ENCODE data around the gene BHLHE23.

BHLHE23 gene

DNA sequence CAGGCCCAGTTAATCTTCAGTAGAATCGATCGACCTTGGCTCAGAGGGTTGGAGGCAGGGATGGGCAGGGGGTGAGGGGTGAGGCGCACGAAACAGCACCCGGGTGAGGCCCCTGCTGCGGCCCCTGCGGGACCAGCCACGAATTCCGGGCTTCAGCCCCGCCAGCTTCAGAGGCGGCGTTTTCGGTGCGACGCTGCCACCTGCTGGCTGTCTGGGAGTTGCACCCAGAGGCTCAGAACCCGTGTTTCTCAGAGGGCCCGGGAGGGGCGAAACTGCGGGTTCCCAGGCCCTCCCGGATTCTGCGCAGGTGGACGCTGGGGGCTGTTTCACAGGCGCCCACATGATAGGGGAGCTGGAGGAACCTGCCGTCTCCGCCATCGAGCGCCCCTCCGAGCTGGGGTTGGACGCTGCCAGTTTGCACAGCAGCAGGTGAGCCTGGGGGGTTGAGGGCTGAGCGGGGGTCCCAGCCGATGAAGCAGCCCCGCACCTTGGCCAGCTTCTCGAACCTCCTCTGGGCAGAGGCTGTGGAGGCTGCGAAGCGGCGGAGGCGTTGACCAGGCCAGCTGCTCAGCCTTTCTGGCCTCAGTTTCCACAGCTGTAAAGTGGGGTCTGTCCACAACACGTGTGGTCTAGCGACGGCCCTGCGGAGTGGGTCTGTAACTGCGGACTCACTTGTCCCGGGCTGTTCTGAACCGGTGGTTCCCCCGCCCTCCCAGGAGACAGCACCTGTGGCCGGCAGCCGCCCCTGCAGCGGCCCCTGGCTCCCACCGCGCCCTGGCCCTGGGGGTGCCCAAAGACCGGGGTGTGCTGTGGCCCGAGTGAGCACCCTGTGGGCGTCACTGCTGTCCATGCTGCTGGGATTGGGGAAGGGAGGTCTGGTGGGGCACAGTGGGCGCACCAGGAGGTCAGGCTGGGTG lies 2.5 kb upstream of the BHLHE23 start:
- peak; percentile 73 for DNase-seq (ENCODE audit: low spot score)

DNA sequence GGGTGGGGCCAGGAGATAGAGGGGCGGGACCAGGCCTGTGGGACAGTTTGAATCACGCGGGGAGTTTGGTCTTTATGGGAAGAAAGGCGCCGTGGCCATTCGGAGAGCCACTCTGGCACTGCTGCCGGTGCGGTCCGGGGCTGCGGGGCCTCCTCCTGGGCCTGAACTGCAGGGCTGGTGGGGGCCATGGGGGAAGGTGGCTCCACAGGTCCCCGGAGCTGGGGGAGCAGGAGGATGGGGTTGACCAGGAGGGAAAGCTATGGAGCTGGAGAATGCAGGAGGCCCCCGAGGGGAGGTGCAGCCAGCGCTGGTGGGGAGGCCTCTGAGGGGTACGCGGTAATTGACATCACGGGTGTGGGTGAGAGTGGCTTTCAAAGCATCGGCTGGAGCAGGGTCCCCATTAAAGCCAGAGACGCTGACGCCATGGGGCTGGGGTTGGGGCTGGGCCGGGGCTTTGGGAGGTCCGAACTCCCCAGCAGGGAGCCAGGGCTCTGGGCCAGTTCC lies 1.8 kb upstream of the BHLHE23 start:
- DNase-seq (ENCODE audit: low spot score) = no peak

DNA sequence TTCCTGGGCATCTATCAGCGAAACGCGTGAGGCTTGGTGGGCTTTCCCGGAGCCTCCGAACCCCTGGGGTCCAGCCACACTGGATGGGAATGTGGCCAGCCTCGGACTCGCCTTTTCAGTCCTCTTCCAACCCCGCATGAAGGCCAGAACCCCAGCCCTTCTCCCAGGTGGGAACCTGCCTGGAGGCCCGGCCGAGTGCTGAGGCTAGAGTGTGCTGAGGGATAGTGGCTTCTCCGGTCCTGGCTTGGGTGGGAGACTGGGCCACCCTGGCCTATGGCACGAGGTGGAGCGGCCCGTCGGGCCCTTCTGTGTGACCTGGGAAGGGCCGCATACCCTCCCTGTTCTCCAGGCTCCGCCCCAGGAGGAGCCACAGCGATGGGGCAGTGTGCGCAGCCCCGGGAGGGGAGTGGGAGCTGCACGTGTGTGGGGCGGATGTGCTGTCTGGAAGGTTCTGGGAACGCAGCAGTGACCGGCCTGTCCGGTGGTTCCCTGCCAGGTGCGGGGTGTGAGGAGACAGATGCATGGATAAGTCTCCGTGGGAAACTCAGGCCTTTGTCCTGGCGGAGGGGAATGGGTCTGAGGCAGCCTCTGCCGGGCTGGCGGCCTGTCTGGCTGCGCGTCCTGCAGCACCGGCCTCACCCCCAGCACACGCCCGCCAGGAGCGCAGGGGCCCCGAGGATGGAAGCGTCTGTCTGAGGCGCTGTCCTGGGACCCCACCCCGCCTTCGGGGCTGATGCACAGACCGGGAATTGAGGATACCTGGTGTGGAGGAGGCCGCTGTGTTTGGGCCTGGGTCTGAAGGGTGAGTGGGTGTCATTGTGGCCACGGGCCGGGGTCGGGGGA lies 1.1 kb upstream of the BHLHE23 start:
- DNase-seq (ENCODE audit: low spot score) = no peak

DNA sequence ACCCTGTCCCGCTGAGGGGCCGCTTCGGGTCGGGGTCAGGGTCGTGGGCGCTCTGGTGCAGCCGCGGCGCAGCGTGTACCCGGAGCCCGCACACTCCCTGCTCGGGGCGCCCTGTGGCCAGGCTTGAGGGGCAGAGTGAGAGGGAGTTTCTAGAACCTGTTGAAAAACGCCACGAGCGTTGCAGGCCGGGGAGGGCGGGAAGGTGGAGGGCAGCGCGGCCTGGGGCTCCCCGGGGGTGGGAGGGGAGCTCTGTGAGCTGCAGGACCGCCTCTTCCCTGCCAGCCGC lies 539 bp upstream of the BHLHE23 start:
- no peak for DNase-seq (ENCODE audit: low spot score)

DNA sequence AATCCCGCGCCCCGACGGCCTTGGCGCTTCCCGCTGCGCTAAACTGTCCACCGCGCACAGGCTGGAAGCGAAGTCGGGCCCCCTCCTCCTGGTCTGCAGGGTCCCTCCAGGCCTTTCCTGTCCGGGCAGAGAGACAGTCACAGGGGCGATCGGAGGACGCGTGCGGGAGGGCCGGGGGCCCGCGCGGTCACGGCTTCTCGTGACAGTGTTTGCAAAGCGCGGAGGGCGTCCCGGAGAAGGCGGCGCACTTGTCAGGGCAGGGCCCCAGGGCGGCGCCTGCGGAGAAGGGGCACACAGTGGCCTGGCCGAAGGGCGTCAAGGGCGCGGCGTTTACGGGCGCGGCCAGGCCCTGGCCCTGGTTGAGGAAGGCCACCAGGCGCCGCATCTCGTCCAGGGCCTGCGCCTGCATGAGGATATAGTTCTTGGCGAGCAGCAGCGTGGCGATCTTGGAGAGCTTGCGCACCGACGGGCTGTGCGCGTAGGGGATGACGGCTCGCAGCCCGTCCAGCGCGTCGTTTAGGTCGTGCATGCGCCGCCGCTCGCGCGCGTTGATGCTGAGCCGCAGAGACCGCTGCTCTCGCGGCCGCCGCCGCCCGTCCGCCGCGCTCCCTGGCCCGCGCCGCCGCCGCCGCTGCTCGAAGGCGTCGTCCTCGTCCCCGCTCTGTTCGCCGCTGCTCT lies 763 bp downstream of the BHLHE23 start:
- no peak for DNase-seq (ENCODE audit: low spot score)

DNA sequence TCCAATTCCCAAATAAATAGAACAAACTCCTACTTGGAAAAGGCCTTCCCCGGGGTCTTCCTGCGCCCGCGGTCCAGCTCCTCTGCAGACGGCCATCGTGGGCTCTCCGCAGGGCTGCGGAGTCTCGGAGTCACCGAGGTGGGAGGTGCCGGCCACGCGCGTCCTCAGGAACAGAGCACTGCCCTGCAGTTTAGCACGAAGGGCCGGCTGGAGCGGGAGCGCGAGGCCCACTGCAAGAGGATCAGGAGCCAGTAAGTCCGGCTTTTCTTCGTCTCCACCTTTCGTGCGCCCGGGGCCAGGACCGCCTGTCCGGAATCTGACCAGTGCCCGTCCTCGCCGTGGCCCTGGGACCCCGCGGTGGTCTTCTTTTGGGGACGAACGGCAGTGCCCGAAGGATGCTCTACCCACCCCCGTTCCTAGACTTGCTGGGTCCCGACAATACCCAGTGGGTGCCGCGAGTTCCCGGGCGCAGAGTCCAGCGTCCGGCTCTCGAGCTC lies 1.4 kb downstream of the BHLHE23 start:
- DNase-seq (ENCODE audit: low spot score) = no peak

DNA sequence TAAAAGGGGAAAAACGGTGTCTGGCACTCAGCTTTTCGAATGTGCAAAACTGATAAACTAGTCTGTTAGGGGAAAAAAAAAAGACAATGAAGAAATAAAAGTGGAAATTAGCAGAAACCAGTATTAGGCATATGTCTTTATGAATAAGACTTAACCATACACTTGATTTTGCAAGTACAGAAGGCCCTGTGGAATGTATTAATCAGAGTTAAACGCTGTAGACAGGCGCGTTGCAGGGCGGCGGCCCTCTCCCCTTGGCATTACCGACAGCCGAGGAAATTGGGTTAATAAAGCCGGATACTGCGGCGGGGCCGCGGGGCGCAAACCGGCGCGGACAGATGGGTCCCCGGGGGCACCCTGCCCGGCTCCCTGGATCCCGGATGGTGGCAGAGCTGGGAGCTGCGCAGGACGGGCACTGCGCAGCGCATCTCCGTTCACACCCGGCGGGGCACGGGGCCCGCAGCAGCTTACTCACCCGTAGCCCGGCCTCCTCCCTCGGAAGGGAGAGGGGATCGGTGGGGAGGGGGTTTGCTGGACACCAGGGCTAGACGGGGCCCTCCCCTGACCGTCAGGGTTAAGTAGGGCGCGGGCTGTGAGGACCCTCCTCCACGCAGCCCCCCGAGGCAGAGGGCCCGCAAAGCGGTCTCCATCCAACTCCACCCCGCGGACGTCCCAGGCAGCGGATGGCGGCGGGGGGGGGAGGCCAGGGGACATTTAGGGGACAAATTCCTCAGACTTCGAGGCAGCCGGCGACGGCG lies 2.0 kb downstream of the BHLHE23 start:
- no peak for DNase-seq (ENCODE audit: low spot score)

DNA sequence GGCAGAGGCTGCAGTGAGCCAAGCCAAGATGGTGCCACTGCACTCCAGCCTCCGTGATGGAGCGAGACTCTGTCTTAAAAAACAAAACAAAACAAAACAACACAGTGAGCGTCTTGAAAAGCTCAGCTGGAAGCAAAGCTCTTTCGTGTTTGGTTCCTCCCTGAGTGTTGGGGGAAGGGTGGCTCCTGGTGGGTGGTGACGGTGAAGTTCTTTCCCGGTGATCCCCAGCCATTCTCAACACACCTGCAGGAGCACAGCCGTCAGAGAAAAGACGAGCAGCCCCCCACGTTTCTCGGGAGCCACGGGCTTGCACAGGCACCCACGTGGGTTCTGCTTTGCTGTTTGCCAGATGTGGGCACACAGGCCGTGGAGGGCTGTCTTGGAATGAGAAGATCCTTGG lies 3.2 kb downstream of the BHLHE23 start:
- no peak for DNase-seq (ENCODE audit: low spot score)

DNA sequence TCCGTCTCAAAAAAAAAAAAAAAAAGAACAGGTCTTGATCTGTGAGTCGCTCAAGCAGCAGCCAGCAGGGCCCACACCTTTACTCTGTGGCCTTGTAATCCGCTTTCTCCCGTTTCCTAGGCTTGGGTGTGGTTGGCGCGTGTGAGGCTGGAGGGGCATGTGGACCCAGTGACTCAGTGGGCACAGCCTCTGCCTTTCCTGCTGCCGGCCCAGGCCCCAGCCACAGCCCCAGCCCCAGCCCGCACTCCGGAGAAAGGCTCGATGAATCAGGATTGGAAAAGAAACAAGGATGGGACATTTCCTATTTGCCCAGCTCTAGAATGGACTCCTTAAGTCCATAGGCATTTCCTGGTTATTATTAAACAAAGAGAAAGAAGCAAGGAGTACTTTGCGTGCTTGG lies 4.3 kb downstream of the BHLHE23 start:
- no peak for DNase-seq (ENCODE audit: low spot score)

DNA sequence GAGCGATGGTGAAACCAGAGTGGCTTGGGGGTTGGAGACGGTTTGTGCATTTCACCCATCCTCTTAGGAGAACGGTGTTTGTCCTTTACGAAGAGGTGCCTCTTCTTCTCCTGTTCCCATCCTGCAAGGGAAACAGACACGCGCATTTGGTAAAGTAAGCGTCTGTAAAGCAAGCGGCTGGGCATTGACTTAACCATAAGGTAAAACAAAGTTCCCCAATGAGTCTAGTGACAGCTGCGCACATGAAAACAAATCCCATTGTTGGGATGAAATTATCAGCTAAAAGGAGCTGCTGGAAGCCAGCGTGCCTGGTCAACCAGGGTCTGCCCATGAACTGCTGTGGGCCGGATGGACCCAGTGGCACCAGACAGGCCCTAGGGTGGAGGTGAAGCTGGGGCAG lies 5.8 kb downstream of the BHLHE23 start:
- no peak for DNase-seq (ENCODE audit: low spot score)

DNA sequence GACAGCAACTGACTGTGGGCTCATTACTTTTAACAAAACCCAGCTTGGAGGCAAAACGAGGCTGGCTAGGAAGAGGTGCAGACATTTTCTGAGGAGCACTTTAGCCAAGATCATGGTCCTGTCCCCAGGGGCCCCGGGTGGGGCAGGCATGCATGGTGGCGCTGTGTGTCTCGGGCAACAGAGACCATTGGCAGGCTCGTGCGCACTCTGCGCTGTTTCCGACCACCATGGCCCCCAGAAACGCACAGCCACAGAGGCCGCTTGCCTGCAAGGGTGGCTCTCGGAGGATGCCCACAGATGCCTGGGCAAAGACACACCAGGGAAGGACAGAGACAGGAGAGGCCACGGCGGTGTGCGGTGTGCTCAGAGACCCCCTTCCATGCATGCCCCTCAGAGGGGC lies 6.7 kb downstream of the BHLHE23 start:
- no peak for DNase-seq (ENCODE audit: low spot score)

DNA sequence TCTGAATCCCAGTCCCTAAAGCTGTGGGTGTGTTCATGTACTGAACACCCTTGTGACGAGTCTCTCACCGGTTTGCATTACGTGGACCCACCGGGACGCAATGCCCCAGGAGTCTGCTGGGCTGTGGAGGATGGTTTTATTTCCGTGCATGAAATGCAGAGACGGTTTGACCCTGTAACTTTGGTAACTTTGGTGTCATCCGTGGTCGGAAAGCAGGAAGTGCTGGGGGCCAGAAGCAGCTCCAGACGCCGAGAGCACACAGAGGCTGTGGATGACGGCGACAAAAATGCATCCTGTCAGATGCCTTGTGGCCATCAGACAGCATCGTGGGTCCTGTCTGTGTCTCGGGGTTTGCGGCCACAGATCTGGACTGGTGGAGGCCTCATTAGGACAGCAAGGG lies 7.2 kb downstream of the BHLHE23 start:
- DNase-seq (ENCODE audit: low spot score) = no peak

DNA sequence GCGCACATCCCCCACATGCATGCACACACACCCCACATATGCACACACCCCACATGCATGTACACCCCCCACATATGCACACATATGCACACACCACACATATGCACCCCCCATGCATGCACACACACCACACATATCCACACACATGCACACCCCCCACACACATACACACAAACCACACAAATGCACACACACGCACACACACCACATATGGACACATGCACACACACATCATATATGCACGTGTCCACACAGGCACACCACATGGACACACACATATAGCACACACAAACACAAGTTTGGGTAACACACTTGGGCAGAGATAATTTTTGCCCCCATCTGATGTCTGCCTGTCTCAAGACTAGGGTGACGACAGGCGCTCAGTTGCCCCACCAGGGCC lies 8.3 kb downstream of the BHLHE23 start:
- DNase-seq (ENCODE audit: low spot score) = no peak

DNA sequence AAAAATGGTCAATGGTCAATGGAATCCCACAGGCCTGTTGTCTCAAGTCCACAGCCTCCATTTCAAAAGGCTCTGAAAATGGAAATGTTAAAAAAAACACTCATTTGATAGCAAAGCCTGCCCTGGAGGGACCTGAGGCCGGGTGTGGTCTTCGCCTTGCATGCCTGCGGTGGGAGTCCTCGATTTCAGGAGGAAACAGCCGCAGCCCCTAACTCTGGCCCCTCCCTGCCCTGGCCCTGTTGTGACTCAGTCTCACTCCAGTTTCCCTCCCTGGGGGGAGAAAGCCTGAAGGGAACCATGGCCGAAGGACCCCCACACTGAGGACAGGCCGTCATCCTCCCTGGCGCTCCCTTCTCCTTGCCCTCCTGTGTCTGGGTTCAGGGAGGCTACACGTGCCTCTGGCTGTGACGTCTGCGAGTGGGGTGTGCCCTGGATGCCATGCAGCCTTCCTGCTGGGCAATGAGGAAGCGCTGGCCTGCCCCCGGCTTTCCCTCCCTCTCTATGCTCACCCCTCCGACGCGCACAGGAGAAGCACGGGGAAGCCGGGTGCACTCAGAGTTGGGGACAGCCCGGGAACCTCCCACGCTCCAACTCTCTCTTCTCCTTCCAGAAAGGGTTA lies 9.2 kb downstream of the BHLHE23 start:
- no peak for DNase-seq (ENCODE audit: low spot score)

DNA sequence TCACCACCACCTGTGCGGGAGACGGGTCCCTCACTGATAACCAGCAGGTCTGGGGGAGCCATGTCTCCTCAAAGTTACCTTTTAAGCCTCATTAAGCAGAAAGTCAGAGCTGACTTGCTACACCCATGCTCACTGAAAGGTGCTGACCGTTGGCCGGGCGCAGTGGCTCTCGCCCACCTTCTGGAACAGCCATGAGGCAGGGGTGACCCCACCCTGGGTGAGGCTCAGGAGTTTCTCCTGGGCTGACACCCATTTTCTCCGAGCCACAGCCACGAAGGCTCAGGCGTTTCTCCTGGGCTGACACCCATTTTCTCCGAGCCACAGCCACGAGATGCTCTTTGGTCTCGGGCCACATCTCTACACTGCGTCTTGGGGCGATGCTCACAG lies 10.2 kb downstream of the BHLHE23 start:
- no peak for DNase-seq (ENCODE audit: low spot score)

DNA sequence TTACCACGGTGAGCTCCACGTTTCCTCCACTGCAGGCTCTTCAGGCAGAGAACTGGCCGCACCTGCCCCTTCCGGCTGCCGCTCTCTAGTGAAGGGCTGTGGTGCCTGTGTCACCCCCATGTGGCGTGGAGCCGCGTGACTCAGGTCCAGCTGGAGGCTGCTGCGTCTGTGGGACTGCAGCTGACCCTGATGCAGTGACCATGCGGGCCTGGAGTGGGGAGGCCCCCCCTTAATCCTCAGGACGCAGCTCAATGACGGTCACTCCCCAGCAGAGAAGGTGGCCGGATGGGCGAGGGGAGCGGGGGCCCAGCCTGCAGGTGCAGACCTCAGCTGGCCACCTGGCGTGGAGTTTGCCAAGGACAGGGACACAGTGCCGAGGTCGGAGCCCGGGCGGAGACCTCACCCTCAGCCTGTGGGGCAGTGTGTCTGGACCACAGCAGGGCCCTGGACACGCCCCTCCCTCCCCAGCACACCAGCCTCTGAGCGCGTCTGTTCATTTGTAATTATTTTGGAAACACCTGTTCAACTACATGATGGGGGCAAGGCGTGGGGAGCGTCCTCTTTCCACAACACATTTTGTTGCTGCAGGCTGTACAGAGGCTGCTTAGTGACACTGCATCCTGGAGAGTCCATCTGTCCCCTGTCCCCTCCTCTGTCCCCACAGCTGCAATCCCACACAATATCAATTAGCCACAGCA lies 10.7 kb downstream of the BHLHE23 start:
- DNase-seq (ENCODE audit: low spot score) = no peak

DNA sequence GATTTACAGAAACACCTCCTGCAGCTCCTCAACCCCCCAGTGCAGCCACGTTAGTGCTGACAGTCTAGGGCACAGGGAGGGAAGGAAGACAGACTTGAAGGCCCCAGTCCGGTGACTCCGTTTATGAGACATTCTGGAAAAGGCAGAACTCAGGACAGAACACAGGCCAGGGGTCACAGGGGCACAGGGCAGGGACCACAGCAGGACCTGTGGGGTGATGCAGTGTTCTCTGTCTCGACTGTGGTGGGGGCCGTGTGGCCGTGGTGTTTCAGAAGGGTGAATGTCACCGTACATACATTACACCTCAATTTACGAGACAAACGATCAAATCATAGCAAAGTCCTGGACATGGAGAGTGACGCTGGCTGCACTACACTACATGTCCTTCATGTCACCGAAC lies 11.3 kb downstream of the BHLHE23 start:
- DNase-seq (ENCODE audit: low spot score) = no peak

DNA sequence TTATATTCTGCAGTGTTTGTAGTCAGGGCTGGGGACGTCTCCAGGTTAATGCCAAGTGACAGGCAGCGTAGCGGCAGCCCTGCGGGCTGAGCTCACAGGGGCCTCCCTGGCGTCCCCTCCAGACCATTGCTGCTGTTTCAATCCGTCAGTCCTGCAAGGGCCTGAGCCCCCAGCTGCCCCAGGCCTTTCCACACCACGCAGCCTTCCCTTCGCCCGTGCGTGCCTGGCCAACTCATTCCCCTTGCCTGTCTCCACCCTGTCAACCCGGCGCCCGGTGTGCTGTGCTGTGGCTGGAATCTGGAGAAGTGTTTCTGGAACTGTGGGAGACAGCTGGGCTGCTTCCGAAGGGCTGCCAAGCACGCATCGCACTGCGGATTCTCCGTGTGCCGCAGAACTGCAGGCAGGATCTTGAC lies 11.9 kb downstream of the BHLHE23 start:
- DNase-seq (ENCODE audit: low spot score) = no peak

DNA sequence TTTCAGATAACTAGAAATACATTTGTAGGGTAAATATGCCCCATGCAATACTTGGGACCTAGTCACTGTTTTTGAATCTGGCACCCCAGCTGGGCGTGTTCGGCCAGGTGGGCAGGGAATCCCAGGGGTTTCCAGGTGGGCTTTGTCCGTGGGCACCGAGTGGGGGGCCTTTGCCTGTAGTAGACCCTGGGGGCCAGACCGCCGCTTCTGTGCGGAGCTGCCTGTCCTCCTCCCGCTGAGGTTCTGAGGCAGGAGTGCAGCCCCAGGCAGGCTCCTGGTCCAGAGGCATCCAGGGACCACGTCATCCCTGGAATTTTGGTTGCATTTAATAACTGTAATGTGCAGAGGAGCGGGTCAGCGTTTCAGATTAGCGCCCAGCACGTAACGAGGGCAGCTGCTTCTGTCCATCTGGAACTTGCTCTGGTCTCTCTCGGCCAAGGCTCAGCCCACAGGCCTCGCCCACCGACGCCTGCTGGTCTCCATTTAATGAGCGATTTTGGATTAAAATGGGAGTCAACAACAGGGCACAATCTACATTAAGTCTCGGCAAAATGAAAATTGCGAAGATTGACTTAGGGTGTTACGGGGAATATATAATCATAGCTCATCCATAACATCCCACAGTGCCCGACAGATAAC lies 12.8 kb downstream of the BHLHE23 start:
- no peak for DNase-seq (ENCODE audit: low spot score)

DNA sequence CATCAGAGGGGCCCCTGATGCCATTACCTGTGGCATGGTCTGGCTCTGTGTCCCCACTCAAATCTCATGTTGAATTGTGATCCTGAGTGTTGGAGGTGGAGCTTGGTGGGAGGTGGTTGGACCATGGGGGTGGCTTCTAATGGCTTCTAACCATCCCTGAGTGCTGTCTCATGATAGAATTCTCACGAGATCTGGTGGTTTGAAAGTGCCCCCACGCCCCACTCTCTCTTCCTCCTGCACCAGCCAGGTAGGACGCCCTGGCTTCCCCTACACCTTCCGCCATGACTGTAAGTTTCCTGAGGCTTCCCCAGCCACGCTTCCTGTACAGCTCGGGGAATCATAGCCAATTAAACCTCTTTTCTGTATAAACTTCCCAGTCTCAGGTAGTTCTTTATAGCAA lies 14.9 kb downstream of the BHLHE23 start:
- DNase-seq (ENCODE audit: low spot score) = no peak

Data from hematopoietic multipotent progenitor cell treated with erythropoietin and hydrocortisone succinate and interleukin-3 and kit ligand, for 15 days (in vitro differentiated cells).